Measurements from ENCODE around the gene ATP8A2. TPM values are rescaled to one million over a fixed set of nuclear protein-coding genes. Genes with fewer than 3 reads are reported as not detected.

Gene ATP8A2
- total and polyA plus RNA-seq, 2 of the 8 experiments (the other 6 are each of a cell fraction or from before 2014, with no cell fraction given) = 2.4 to 8.3 TPM

DNA sequence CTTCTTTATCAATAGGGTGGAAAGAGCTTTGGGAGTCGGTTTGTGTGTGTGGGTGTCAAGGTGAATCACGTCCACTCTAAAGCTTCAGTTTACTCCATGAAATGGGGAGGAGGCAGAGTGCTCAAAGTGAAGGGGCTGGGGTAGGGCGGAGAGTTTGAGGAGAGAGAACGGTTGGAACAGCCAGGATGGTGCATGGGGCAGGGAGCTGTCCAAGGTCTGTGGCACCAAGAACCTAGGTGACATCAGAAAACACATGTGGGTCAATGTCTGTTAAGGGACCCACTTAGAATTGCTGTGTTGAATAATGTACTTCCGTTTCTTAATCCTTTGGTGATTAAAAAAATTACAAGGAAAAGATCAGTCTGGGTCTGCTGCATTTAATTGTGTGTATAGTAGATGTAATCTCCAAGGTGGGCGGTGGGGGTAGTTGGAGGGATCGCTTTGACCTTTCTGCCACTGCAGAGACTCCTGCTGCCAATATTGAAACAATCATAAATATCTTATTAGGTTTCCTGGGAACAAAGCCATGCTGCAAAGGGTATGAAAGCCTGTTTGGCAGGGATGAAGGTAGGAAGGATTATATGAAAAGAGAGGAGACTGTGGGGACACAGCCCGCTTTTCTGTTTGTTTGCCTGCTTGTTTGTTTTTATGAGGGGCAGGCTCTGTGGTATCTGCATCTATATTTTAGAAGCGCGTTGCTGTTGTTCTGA lies 122.3 kb downstream of the ATP8A2 start:
- H3K9me3 ChIP-seq (ENCODE audit: insufficient read depth in 2 of 2, low read depth in 1 of 2, low read length in 1 of 2) = no peaks in the 10 kb centered on the region

More for the DNA sequence above, 122.3 kb downstream of the ATP8A2 start:
- Histone ChIP-seq H3K18ac (ENCODE audit: extremely low read depth, low read length) (no peak overlapping the region), H3K4ac (replicated peaks; ENCODE audit: insufficient read length, low read depth, low read length) (no peak overlapping the region), H3K4me3 (ENCODE audit: extremely low read depth in 1 of 4, insufficient read depth in 2 of 4, low read depth in 3 of 4, low read length in 4 of 4) (no peak overlapping the region), H3K56ac (replicated peaks; ENCODE audit: insufficient read length, low read depth, low read length) (no peak overlapping the region), H3K36me3 (ENCODE audit: control insufficient read depth in 2 of 4, insufficient read depth in 4 of 4, low read length in 3 of 4) (no peaks in the 10 kb centered on the region), H4K20me1 (replicated peaks in 1 of 2; ENCODE audit: control insufficient read depth in 1 of 2, insufficient read depth in 2 of 2, low read length in 2 of 2) (no peaks in the 10 kb centered on the region), H4K8ac (ENCODE audit: extremely low read depth, insufficient read depth, low read length) (no peak overlapping the region), H2BK120ac (replicated peaks; ENCODE audit: low read depth, low read length) (no peak overlapping the region), H2AK5ac (ENCODE audit: low read depth, low read length) (no peak overlapping the region), H2BK20ac (ENCODE audit: low read length) (no peak overlapping the region), H3K14ac (ENCODE audit: insufficient read length) (no peak overlapping the region), H3K23me2 (ENCODE audit: low read depth, low read length) (no peaks in the 10 kb centered on the region), H4K5ac (ENCODE audit: insufficient read length, low read depth, low read length) (no peak overlapping the region), H2BK12ac (ENCODE audit: low read depth, low read length) (no peak overlapping the region), H3K27ac (ENCODE audit: low read depth, low read length) (no peak overlapping the region), H3K23ac (ENCODE audit: insufficient read length) (no peak overlapping the region), H3K79me2 (ENCODE audit: control insufficient read depth in 1 of 2, insufficient read depth in 2 of 2, low read length in 2 of 2) (no peaks in the 10 kb centered on the region), H3K9ac (replicated peaks in 1 of 4; ENCODE audit: extremely low read depth in 1 of 4, low read depth in 3 of 4, low read length in 3 of 4) (no peak overlapping the region), H2AFZ (ENCODE audit: low read length) (no peak overlapping the region), H2BK5ac (ENCODE audit: low read depth, low read length) (no peak overlapping the region), H3K4me2 (ENCODE audit: insufficient read depth in 1 of 2, low read depth in 2 of 2, low read length in 2 of 2) (no peak overlapping the region), H4K91ac (replicated peaks; ENCODE audit: insufficient read length, low read length) (no peak overlapping the region), H3K79me1 (ENCODE audit: low read depth, low read length) (peaks cover 3% of the 10 kb centered on the region), H3K4me1 (replicated peaks in 1 of 4; ENCODE audit: control insufficient read depth in 3 of 4, insufficient read depth in 4 of 4, low read length in 3 of 4) (peaks cover 2 to 8% (median 4%) of the 10 kb centered on the region in 4 experiments; a peak in 5 of 7 replicates), H2BK15ac (ENCODE audit: low read length) (no peak overlapping the region), H3K27me3 (replicated peaks in 1 of 4; ENCODE audit: control insufficient read depth in 3 of 4, extremely low read depth in 1 of 4, insufficient read depth in 3 of 4, low read length in 3 of 4) (no peaks in the 10 kb centered on the region)
- FAIRE-seq = no peak
- WGBS, 2 experiments (ENCODE audit: extremely low coverage in 1 of 2, insufficient coverage in 1 of 2, insufficient read length in 1 of 2, insufficient replicate concordance in 2 of 2, low coverage in 1 of 2, low lambda C conversion rate in 2 of 2, missing lambda C conversion rate in 1 of 2) = 81% methylated on average over 10 of the region's 10 CpGs; no CpG with 5 or more reads in 1 of the 2 experiments
- ChIA-PET POLR2A (ENCODE audit: partially characterized antibody) (no interaction called here), CTCF (ENCODE audit: partially characterized antibody) (interaction anchor here (1.0 to 3.0 kb wide), 4 partner anchors 15 to 87 kb away, joined by 3 to 10 read pairs (median 7); no protein-coding TSS in a partner anchor)
- TF ChIP-seq SIN3A (conservative IDR thresholded peaks at IDR 0.05 in 1 of 2, IDR thresholded peaks at IDR 0.05 in 1 of 2; ENCODE audit: low read depth in 1 of 2, low read length in 2 of 2) = 0 out of 4 replicates have a peak, but pooled peaks of 1 of the 2 experiments have one; percentile 81
- TF ChIP-seq, protein P1, sequence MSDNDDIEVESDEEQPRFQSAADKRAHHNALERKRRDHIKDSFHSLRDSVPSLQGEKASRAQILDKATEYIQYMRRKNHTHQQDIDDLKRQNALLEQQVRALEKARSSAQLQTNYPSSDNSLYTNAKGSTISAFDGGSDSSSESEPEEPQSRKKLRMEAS (IDR thresholded peaks at IDR 0.05) = peak; percentile 43; the same call in 1 of the 2 replicates
- no peak for TF ChIP-seq CEBPB (IDR thresholded peaks at IDR 0.05; ENCODE audit: low read depth, low read length)
- no peak for TF ChIP-seq KDM5A (IDR thresholded peaks at IDR 0.05; ENCODE audit: low read length)
- TF ChIP-seq KDM1A (IDR thresholded peaks at IDR 0.05; ENCODE audit: borderline replicate concordance, low read length) = no peak
- TF ChIP-seq CTBP2 (IDR thresholded peaks at IDR 0.05; ENCODE audit: borderline replicate concordance, insufficient read depth, insufficient read length, low read length) = no peak
- no peak for TF ChIP-seq GTF2F1 (IDR thresholded peaks at IDR 0.05; ENCODE audit: borderline replicate concordance, low read depth, low read length)
- no peak for TF ChIP-seq GABPA (IDR thresholded peaks at IDR 0.05; ENCODE audit: borderline replicate concordance, insufficient read depth, low read length)
- DNase-seq (ENCODE audit: low read depth in 1 of 2, low spot score in 2 of 2) = no peak

Data from H1 (cell line).